Mesenteric fat pad (tissue), 1 donor: ENCODE data around the gene DAB2. TPM values are rescaled to one million over a fixed set of nuclear protein-coding genes. Genes with fewer than 3 reads are reported as not detected.
"Not testable (repeated sequence)": the region's sequence is repeated elsewhere in the genome, so short reads cannot be mapped to it uniquely, and the experiment has no call there.

Source experiments
- DNase-seq: peaks from one replicate; pipeline ENCODE4 v3.0.0-alpha.2; 2020; ENCODE audit warnings: low spot score
- total RNA-seq: library from RNA; stranded (reverse); fragmentation: NEBNext Ultra II Directional; extraction: Animal tissue kit (Norgen Biotek cat#: 25700); gene quantifications from one replicate; pipeline ENCODE4 v1.2.1, GENCODE V29; 2021
- donor health status: DM: yes; HTN: yes; CAD: no.

The DAB2 gene
- total RNA-seq, 1 donor from 2014 or later = 221 TPM

- DNase-seq = no peak
Measured at GRCh38 chr5:39352170-39352569, 72.6 kb downstream of the DAB2 start.

- DNase-seq = no peak
Measured at GRCh38 chr5:39349484-39349883, 75.3 kb downstream of the DAB2 start.

DNA sequence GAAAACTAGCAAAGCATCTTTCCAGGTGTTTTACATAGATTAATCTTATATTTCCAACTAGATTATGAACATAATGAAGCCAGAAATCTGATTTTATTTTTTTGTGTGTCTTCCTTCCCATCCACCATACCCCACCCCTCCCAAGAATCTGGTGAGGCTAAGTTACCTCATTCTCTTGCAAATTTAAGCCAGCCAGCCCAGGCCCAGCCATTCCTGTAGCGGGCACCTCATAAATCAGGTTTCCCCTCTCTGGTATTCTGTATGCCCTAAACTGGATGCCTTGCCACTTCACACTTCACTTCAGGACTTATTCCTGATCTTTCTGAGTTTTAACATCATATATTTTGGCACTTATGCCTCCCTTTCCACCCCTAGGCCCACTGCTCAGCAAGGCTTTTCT is 82.3 kb downstream of the DAB2 start:
- no peak for DNase-seq

DNA sequence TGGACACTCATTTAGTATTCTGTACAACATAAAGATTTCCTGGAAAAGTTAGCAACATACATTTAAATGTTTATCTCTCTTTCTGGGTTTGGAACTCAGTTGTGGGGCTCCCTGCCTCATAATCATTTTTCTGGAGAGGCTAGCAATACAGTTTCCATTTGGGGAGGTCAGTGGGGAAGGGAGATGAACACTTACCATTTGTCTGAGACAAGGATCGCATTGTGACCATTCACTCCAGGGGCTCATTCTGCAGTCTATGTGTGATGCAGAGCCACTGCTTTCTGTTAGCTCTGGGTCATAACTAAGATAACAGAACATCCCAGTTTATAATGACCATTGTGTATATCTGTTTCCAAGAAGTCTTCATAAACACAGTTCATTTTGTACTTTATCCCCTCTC is 82.9 kb downstream of the DAB2 start:
- DNase-seq = no peak

DNA sequence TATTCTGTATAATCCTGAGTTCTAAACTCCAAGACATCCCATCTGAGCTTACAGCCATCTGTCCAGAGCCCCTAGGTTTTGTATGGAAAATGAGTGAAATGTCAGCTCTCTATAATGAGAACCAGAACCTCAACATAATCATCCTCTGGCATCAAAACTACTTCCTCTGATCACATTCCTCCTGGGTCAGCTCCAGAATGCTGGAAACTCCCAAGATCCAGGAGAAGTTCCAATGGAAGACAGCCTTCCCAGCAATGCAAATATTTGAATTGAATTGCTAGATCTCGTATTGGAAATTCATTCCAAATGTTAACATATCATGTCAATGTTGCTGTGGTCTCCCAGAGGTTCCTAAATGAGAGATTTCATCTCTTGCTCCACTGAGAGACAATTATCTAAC is 84.3 kb downstream of the DAB2 start:
- no peak for DNase-seq

GRCh38 chr5:39337252-39337915 is 87.4 kb downstream of the DAB2 start:
- DNase-seq = no peak

DNA sequence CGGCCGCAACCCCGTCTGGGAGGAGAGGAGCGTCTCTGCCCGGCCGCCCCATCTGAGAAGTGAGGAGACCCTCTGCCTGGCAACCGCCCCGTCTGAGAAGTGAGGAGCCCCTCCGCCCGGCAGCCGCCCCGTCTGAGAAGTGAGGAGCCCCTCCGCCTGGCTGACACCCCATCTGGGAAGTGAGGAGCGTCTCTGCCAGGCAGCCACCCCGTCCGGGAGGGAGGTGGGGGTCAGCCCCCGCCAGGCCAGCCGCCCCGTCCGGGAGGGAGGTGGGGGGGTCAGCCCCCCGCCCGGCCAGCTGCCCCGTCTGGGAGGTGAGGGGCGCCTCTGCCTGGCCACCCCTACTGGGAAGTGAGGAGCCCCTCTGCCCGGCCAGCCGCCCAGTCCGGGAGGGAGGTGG is 90.5 kb downstream of the DAB2 start:
- DNase-seq = not testable (repeated sequence)

DNA sequence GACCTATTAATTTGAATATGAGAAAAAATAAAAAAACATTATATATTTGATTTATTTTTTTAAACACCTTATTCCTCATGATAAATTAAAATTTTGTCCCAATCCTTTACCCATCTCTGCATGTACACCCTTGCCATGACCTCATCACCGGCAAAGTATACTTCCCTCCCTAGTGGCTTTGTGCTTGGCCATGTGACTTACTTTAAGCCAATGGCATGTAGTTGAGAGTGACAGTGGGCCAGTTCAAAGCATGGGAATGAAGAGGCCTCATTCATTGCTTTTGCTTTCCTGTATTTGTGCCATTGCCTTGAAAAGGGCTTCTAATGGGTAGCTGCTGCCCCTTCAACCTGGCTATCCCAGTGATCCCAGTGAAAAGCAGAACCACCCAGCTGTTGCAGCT is 91.7 kb downstream of the DAB2 start:
- DNase-seq = no peak

DNA sequence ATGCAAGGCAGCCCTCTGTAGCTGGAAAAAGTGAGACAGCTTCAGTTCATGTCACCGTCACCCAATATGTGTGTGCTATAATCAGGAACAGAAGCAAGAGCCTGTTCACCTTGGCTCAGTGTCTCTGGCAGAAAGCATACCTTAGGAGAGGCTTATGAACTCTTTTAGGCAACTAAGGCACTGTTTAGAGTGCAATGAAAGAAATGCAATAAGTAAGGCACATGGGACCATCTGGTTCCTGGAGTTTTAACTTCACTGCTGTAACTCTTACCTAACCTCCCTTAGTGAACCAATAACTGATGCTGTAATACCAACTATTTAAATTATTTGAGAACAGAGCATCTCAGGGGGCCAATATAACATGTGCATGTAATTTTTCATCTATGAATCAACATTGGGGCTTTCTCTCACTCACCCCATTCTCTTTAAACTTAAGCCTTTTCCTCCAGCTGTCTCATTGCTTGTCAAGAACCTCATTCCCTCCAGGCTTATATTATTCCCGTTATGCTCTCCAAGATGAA is 92.9 kb downstream of the DAB2 start:
- no peak for DNase-seq

GRCh38 chr5:39328731-39329130 is 96.0 kb downstream of the DAB2 start:
- no peak for DNase-seq

DNA sequence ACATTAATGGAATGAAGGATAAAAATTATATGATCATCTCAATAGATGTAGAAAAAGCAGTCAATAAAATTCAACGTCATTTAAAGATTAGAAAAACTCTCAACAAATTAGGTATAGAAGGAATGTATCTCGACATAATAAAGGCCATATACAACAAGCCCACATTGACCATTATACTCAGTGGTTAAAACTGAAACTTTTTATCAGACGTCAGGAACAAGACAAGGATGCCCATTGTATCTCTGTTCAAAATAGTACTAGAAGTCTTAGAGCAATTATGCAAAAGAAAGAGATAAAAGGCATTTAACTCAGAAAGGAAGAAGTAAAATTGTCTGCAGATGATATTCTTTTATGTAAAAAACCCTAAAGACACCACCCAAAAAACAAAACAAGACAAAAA is 101.2 kb downstream of the DAB2 start:
- DNase-seq = no peak

Other genes with a start within 250 kb of the DAB2 start
- 27.8 TPM for gene FYB1, start 205.4 kb downstream of the DAB2 start, total RNA-seq
- not detected for gene C9, start 60.5 kb downstream of the DAB2 start, total RNA-seq